ENCODE results near the gene CACNA1I.

DNA sequence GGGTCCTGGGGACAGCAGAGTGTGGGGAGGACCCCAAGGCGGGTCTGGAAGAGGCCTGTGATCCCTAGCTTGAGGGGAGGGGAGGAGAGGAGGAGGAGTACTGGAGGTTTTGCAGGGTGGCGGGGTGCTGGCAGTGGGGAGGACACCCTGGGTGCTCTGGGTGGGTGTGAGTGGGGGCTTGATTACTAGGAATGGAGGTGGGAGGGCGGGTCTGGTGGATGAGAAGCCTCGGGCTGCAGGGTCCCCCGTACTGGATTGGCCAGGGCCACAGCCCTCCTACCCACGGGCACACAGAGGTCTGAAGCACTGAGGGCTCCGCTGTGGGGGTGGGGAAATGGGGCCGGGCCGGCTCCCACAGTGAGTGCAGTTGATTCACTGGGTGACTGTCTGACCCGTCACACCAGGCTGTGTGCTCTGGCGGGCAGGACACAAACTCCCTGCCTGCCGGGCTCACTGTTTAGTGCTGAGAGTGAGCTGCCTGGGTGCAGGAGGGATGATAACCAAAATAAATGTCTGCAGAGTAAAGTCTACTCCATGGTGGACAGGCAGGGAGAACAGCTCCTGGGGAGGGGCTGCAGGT lies 114.2 kb downstream of the CACNA1I start:
- TF ChIP-seq POLR2A (IDR thresholded peaks at IDR 0.05) = no peak
- TF ChIP-seq, protein P1, sequence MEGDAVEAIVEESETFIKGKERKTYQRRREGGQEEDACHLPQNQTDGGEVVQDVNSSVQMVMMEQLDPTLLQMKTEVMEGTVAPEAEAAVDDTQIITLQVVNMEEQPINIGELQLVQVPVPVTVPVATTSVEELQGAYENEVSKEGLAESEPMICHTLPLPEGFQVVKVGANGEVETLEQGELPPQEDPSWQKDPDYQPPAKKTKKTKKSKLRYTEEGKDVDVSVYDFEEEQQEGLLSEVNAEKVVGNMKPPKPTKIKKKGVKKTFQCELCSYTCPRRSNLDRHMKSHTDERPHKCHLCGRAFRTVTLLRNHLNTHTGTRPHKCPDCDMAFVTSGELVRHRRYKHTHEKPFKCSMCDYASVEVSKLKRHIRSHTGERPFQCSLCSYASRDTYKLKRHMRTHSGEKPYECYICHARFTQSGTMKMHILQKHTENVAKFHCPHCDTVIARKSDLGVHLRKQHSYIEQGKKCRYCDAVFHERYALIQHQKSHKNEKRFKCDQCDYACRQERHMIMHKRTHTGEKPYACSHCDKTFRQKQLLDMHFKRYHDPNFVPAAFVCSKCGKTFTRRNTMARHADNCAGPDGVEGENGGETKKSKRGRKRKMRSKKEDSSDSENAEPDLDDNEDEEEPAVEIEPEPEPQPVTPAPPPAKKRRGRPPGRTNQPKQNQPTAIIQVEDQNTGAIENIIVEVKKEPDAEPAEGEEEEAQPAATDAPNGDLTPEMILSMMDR (IDR thresholded peaks at IDR 0.05 in 8 of 11, conservative IDR thresholded peaks at IDR 0.05 in 3 of 11) = no peak
- TF ChIP-seq POLR2AphosphoS5 (IDR thresholded peaks at IDR 0.05) = no peak

All from spleen (tissue), 7 donors.